Ramos (cell line): ENCODE results near the gene KRT17.
"Not testable (repeated sequence)": the region's sequence is repeated elsewhere in the genome, so short reads cannot be mapped to it uniquely, and the experiment has no call there.

Source experiments
- in situ Hi-C: fragments of 300-500 bp; cut with MboI; formaldehyde crosslinking; loops from one replicate; pipeline ENCODE4 v1.14.3; 2022; ENCODE audit warnings: low sequenced_read_pairs; ENCODE audit not compliant: unreplicated experiment

KRT17 gene

DNA sequence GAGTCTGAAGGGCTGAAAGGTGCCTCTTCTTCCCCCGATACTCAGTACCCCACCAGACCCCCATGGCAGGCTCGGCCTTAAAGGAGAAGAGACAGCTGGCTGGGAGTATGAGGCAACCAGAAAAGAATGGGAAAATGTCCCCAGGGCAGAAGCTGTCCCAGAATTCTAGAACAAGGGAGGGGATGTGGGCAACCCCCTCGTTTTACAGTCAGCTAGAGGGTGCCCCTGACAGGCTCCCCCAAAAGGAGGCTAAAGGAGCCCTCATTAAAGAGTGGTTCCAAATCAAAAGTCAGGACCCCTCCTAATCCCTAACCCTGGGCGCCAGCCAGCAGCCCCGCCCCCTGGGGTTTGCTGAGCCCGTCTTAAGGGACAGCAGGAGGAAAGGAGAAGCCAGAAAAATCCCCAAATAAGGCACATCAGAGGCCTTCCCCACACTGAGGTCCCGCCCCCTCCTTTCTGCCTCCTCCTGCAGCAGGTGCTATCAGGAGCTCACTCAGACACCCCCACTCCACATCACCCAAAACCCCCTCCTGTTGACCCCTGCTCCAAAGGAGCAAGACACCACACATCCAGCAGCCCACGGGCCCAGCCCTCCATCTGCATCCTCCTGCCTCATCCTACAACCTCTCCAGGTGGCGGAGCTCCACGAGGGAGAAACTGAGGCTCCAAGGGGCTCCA lies 1.1 kb downstream of the KRT17 start:
- in situ Hi-C loops, result not testable (repeated sequence)

DNA sequence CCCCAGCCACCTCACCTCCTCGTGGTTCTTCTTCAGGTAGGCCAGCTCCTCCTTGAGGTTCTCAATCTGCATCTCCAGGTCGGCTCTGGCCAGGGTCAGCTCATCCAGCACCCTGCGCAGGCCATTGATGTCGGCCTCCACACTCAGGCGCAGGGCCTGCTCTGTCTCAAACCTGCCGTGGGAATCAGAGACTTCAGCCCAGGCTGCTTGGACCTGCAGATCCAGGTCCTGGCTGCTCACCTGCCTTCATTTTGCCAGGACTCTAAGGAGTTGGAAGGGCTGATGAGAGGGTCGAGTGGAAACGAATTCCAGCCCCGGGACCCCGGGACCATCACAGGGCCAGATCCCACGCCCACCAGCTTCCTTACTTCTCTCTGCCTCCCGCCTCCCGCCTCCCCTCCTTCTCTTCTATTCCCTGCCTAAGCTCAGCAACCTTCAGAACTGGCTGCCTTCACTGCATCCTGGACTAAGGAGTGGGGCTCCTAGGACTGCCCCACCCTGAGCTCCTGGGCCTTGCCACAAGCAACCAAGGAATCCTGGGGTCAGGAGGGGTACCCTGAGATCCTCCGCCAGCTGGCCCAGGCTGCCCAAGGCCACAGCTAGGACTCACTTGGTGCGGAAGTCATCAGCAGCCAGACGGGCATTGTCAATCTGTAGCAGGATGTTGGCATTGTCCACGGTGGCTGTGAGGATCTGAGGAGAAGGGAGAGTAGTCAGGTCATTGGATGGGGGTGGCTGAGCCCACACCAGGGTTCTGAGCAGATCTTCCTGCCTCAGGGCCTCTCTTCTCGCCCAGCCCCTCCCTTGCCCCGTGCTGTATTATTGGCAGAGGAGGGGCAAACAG lies 1.8 kb downstream of the KRT17 start:
- in situ Hi-C loops, result not testable (repeated sequence)

DNA sequence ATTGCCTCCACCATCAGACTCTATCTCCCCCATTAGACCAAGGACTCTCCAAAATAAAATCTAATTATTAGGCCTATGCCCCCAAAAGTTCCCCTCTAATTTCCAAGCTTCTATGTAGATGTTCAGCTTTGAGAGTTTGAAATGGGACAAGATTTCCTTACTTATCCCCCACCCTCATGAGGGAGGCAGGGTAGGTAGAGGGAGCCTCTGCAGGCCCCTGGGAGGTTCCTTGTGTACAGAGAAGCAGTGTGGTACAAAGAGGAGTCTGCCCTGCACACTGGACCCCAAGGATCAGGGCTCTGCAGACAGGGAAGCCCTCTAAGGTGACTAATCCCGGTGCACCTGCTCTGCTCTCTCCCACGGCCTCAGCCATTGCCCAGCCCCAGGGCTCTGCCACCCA lies 2.5 kb downstream of the KRT17 start:
- in situ Hi-C loops, result no loop called here

DNA sequence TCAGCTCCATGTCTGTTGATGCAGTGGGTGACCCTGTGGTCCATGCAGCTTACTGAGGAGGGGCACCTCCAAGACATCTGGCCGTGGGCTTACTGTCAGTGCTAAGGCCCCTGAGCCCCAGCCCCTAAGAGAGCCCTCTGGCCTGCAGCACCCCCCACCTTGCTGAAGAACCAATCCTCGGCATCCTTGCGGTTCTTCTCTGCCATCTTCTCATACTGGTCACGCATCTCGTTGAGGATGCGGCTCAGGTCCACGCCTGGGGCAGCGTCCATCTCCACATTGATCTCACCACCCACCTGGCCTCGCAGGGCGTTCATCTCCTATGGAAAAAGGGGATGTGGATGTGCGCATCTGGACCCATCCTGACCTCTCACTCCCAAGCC lies 2.9 kb downstream of the KRT17 start:
- in situ Hi-C loops, result not testable (repeated sequence)

DNA sequence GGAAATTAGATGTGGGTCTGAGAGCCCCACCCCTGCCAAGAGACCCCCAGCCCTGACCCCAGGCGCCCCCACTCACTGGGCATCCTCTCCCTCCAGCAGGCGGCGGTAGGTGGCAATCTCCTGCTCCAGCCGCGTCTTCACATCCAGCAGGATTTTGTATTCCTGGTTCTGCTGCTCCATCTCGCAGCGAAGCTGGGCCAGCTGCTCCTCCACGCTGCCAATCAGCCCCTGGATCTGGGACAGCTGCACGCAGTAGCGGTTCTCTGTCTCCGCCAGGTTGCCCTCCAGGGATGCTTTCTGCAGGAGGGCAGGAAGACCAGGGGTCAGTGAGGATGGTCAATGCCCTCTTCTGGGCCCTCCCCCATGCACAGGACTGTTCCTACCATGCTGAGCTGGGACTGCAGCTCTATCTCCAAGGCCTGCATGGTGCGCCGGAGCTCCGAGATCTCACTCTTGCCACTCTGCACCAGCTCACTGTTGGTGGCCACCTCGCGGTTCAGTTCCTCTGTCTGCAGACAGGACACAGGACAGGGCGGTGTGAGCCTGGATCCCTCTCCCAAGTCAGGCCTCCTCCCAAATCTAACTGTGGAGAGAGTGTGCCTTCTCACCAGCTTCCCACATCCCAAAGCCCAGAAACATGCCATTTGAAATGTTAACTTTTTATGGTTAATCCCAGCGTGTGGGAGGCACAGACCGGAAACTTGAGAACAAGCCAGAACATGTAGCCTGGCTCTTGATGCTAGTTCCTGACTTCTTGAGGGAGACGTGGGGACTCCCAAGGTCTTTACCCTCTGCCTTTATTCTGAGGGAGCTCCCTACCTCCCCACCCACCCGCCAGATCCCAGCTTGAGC lies 3.6 kb downstream of the KRT17 start:
- in situ Hi-C loops, result no loop called here

DNA sequence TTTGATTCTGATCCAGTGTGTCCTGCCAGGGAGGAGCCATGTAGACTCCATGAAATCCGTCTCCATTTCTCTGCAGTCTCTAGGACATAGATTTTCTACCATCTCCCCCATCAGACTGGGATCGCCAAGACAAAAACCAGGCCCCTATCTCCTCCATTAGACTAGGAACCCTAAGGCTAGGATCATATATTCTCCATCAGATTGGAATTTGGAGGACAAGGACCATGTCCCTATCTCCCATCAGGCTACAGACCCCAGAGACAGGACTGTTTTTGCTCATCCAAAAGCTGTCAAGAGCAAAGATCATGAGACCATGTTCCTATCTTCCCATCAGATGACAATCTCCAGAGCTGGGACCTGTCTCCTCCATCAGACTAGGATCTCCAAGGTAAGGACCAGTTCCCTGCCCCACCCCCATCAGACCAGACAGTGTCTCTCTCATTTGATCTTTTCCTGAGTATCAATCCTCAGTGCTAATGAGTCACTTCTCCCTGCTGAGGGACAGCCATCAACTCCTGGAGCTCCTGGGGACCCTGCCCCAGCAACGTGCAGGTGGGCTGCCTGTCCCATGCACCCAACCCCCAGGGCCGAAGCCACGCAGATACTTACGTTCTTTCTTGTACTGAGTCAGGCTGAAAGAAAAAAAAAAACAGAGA lies 4.3 kb downstream of the KRT17 start:
- in situ Hi-C loops, result not testable (repeated sequence)

DNA sequence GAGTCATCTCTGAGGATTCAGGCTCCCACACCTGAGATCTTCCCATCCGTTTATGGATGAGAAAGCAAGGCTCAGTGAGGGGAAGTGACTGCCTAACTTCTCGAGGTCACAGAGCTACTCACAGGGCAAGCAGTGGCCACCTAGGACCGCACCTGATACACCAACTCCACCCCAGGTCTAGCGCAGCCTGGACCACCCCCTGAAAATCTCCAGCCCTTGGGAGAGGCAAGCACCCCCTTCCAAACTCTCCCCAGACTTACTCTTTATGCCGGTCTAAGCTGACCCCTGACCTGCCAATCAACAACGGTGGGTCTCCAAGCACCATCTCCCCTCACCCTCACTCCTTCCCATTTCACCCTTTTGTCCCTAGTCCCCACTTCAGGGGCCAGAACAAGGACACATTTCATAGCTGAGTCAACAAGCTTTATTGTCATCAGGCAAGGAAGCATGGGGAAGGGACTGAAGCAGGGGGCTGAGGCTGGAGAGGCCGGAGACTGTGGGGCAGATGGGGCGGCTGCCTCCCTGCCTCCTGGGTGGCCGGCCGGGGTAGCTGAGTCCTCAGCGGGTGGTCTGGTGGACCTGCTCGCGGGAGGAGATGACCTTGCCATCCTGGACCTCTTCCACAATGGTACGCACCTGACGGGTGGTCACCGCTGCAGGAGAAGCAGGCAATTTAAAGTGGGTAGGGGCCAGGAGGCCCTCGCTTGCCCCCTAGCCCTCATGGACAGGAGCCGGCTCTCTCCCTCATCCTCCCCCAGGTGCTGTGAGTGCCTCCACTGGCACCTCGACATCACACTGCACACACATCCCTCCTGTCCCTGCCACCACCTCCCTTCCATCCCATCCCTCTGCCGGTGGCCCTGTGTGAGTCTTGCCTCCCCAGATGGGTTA lies 5.1 kb downstream of the KRT17 start:
- in situ Hi-C loops, result no loop called here

DNA sequence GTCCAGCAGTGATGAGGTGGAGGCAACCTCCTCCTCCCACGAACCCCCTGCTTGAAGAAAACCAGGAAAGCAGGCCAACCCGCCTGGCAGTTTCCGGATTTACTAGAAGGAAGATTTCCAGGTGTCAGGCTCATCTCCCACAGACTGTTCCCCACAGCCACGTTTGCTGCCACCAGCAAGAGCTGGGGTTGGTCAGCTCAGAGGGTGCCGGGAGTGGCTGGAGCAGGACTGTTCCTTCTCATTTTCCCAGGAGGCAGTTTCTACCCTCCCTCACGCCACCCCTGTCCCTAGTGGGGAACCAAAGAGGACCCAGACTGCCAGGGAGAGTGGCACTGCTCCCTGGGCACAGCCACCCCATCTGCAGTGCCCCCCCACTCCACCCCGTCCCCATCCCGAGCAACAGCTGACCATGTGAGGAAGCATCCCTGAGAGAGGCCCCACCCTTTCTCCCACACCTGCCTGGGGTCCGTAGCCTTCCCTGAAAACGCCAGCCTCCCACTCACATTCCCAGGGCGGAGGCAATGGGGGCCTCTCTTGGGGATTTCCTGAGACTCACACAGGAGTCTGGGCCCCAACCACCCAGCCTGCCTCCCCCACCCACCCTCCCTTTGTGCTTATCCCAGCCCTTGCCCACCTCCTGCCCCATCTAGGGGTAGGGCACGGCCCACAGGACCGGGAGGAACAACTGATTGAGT lies 5.9 kb downstream of the KRT17 start:
- in situ Hi-C loops, result no loop called here

DNA sequence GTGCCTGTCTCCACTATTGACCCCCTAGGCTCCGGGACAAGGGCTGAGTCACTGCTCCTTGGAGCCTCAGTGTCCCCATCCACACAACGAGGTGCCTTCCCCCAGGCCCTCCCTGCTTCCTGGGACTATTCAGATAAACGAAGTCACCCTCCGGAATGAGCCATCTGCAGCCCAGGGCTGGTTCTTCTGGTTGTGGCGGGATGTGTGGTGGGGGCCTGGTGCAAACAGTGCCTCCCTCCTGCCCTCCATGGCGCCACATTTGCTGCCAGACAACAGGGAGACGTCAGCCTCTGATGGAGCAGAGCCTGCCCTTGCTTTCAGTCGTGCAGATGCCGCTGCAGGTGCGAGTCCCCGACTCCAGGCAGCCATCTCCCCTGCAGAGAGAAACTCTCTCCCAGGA lies 6.7 kb downstream of the KRT17 start:
- in situ Hi-C loops, result no loop called here

DNA sequence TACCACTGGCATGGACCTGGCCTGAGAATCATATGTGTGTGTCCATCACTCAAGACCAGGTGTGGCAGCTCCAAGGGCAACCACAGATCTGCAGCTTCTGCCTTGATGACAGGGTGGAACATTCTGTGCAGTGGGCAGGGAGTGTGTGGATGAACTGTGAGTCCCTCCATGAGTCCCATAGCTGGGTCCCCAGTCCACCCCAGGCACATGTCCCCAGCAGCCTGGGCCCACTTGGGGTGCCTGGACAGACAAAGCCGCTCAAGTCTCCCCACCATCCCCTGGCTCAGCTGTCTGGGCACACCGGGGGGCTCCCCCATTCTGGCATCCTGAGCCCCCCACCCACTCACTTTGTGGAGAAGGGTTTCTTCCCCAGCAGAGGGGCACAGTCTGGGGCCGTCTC lies 7.2 kb downstream of the KRT17 start:
- in situ Hi-C loops, result no loop called here

DNA sequence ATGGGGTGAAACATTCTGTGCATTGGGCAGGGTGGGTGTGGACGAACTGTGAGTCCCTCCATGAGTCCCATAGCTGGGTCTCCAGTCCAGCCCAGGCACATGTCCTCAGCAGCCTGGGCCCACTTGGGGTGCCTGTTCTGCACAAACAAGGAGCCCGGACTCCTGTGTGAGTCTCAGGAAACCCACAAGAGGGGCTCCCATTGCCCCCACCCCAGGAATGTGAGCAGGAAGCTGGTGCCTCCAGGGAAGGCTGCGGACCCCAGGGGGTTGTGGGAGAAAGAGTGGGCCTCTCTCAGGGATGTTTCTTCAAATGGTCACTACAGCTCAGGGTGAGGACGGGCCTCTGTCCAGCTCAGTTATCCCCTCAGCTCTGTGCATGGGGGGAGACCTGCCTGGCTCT lies 7.9 kb downstream of the KRT17 start:
- in situ Hi-C loops, result not testable (repeated sequence)

DNA sequence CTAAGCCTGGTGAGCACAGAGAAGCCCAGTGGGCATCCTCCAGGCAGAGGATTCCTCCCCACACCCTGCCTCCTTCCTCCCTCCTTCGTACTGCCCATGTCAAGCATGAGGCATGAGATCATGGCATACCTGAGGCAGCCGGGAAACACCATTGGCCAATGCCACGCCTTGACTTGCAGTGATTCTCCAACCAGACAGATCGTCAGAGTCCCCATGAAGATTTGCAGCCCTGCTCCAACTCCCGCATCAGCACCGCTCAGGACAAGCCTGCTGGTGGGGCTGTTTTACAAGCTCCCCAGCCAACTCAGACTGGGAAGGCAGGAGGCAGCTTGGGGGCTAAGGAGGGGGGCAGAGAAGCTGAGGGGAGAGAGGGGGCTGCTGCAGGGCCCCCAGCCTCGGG lies 8.9 kb downstream of the KRT17 start:
- in situ Hi-C loops, result no loop called here

DNA sequence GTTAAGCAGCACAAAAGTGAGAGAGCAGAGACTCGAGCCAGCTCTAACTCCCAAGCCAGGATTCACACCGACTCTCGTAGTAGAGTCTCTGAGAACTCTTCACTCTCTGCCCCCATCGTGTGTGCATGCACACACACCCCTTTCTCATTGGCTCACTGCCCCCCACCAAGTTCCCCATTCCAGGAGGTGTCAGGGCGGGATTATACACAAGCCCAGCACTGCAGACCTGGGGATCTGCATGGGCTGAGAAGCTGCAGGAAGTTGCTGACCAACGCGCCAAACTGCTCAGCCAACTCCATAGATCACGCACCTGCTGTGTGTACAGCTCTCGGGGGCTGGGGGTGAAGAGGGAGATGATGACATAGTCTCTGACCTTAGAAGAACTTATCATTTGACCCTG lies 9.6 kb downstream of the KRT17 start:
- in situ Hi-C loops, result not testable (repeated sequence)

DNA sequence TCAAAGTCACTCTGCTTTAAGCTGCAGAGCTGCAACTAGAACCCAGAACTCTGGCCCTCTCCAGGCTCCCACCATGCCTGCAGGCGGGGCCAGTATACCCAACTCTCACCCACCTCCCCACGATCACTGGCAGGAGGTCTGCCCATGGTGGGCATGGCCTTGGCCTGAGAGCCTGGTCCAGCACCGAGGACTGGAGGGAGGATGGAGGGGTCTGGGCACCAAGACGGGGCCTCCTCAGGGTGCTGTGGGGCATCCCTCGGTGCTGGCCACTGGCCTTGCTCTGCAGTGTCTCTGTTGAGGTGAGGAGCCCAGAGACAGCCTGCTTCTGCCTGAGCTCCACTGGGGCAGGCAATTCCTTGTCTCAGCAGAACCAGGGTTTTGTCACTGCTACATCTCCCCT lies 10.3 kb downstream of the KRT17 start:
- in situ Hi-C loops, result no loop called here

DNA sequence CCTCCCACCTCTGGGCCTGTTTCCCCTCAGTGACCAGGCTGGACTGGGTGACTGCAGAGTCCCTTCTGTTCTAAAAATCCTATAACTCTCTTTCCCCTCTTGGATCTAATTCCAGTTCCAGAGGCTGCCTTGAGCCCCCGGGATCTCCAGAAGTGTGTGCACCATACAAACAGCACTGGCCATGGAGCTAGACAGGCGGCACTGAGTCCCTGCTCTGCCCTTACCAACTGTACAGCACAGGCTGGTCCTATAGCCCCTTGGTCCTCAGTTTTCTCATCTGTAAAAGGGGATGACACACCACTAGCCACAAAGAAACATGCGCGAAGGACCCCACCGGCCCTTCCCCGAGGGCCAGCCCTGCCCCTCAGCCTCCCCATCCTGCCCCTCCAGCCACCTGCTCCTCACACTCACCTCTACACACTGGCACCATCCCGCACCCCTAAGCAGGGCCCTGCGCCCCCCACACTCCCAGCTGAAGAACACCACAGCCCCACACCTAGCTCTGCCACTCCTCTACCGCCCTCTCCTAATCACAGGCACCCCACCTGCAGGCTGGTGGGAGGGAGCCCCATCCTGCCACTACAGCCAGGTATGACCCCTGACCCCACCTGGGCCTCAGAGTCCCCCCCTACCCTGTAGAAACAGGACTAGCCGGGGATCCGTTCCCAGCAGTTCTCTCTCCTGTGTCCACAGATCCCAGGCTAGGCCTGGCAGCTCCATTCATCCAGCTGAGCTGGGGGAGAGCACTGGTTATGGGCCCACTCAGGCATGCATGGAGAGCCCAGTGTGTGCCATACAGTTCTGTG lies 10.9 kb downstream of the KRT17 start:
- in situ Hi-C loops, result no loop called here

DNA sequence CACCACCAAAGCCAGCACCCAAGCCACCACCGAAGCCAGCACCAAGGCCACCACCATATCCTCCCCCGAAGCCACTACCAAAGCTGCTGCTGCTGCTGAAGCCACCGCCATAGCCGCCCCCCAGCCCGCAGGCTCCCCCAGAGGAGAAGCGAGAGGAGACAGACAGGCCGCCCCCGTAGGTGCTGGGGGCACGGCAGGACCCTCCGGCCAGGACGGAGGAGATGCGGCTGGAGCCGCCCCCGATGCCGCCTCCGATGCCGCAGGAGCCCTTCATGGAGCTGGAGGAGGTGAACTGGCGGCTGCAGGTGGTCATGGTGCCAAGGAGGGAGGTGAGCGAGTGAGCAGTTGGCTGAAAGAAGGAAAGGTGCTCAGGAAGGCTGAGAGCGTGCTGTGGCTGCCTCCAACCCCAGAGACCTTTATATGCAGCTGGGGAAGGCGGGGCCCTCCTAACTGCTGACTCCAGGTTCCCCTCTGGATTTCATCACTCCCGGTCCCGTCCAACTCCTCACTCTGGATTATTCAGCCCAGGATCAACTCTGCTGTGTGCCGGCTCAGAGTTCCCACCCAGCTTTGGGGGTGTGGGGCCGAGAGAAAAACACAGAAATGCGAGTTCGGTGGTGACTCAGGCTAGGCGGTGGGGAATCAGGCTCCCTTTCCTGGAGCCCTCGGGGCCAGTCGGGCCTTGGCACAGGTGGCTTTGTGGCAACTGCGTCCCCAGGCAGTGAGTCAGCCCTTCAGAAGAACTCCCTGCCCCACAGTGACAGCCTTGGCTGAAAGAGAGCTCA lies 11.8 kb downstream of the KRT17 start, which contains the start of gene KRT16:
TSS of gene KRT16 (minus strand) at position 392 of the 785 bp plus-strand sequence. CDS start at position 313, 79 bp downstream.
- in situ Hi-C loops, result not testable (repeated sequence)

DNA sequence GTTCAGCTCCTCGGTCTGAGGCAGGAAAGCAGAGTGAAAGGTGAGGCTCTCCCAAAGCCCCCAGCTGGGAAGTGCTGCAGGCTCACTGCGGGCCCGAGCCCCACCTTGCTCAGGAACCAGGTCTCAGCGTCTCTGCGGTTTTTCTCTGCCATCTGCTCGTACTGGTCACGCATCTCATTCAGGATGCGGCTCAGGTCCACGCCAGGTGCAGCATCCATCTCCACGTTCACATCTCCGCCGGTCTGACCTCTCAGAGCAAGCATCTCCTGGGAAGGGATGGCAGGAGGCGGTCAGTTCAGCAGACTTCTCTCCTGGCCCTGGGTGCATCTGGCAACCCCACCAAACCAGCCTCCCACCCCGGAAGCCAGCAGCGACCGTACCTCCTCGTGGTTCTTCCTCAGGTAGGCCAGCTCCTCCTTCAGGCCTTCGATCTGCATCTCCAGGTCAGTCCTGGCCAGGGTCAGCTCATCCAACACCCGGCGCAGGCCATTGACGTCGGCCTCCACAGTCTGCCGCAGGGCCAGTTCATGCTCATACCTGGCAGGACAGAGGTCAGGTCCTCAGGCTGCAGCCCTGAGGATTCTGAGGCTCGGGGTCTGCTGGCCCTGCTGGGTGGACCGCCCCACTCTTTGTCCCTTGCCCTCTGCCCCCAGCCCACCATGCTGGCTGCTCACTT lies 13.3 kb downstream of the KRT17 start:
- in situ Hi-C loops, result no loop called here
